ENCODE data around the gene RAE1. TPM values are rescaled to one million over a fixed set of nuclear protein-coding genes. Genes with fewer than 3 reads are reported as not detected.

The RAE1 gene
- total RNA-seq, 3 donors from 2014 or later: 13.8 to 26.9 (median 17.4) TPM

DNA sequence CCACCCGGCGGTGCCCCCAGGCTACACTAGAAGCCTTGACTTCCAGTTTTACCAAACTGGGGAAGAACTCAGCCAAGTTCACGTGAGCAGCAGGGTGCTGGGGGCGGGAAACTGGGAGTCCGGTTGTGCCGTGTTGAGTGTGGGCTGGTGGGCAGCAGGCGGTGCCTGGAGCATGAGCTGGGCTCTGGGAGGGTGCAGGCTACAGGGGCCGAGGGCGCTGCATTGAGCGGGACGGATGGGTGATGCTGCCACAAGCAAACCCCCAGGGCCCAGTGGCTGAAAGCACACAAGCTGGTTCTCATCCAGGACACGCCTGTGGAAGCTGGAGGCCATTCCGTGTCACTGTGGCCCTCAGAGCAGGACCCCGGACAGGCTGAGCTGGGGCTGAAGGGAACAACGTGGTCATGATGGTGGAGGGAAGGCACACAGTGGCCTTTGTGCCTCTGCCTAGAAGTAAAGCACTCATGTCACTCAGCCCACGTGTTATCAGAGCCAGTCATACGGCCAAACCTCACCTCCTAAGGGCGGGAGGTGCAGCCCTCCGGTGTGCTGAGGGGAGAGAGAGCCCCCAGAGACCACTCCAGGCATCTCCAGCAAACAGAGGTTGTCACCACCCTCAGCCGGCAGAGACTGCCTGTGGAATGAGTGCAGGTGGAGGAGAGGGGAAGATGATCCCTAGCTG lies 69.7 kb downstream of the RAE1 start:
- Histone ChIP-seq H3K9me3 (no peaks in the 10 kb centered on the region), H3K4me1 (no peaks in the 10 kb centered on the region), H3K27ac (no peak overlapping the region), H3K4me3 (no peak overlapping the region), H3K36me3 (no peaks in the 10 kb centered on the region), H3K27me3 (peaks cover 0 to 5% of the 10 kb centered on the region in 2 donors)
- intact Hi-C loops (cut with DNase I; ENCODE audit: low total_unique reads): no loop called here
- TF ChIP-seq CTCF (IDR thresholded peaks at IDR 0.05) (no peak), POLR2AphosphoS5 (IDR thresholded peaks at IDR 0.05) (no peak), POLR2A (IDR thresholded peaks at IDR 0.05) (no peak)
- no peak for DNase-seq (ENCODE audit: low spot score in 2 of 2)

- Histone ChIP-seq H3K9me3 (no peaks in the 10 kb centered on the region), H3K27me3 (no peaks in the 10 kb centered on the region), H3K36me3 (no peaks in the 10 kb centered on the region), H3K4me1 (no peaks in the 10 kb centered on the region), H3K4me3 (no peak overlapping the region), H3K27ac (no peak overlapping the region)
- TF ChIP-seq CTCF (IDR thresholded peaks at IDR 0.05) (no peak), POLR2A (IDR thresholded peaks at IDR 0.05) (no peak)
- intact Hi-C loops (cut with DNase I; ENCODE audit: low total_unique reads): no loop called here
- DNase-seq (ENCODE audit: low spot score in 2 of 2): no peak
Observed at GRCh38 chr20:57421253-57422220, 70.5 kb downstream of the RAE1 start.

DNA sequence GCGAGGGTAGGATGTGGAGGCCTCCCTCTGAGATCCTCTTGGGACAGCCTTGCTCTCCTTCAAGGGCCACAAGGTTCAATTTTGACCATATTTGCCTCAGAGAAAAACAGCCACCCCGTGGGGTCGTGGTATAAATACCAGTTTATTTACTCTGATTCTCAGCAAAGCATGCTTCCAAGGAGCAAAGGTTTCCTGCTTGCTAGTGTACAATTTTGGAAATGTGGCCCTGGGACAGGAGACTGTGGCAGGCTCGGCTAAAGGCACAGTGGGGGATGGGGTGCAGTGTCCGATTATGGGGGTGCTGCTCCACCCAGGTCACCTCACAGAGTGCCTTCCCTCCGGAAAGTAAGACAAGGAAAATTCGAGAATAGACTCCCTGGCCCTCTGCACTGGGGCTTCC lies 71.2 kb downstream of the RAE1 start:
- TF ChIP-seq POLR2A (IDR thresholded peaks at IDR 0.05) (no peak), POLR2AphosphoS5 (IDR thresholded peaks at IDR 0.05) (no peak), CTCF (IDR thresholded peaks at IDR 0.05) (no peak)
- Histone ChIP-seq H3K9me3 (no peaks in the 10 kb centered on the region), H3K36me3 (no peaks in the 10 kb centered on the region), H3K27me3 (no peaks in the 10 kb centered on the region), H3K4me1 (no peaks in the 10 kb centered on the region), H3K4me3 (no peak overlapping the region), H3K27ac (no peak overlapping the region)
- intact Hi-C loops (cut with DNase I; ENCODE audit: low total_unique reads): no loop called here
- no peak for DNase-seq (ENCODE audit: low spot score in 2 of 2)

- Histone ChIP-seq H3K27ac (no peak overlapping the region), H3K4me3 (no peak overlapping the region), H3K4me1 (no peaks in the 10 kb centered on the region), H3K27me3 (no peaks in the 10 kb centered on the region), H3K9me3 (no peaks in the 10 kb centered on the region), H3K36me3 (no peaks in the 10 kb centered on the region)
- DNase-seq (ENCODE audit: low spot score in 2 of 2): no peak
- TF ChIP-seq POLR2A (IDR thresholded peaks at IDR 0.05) (no peak), POLR2AphosphoS5 (IDR thresholded peaks at IDR 0.05) (no peak), CTCF (IDR thresholded peaks at IDR 0.05) (no peak)
- intact Hi-C loops (cut with DNase I; ENCODE audit: low total_unique reads): no loop called here
Observed at GRCh38 chr20:57425150-57426013, 74.3 kb downstream of the RAE1 start.

All from breast epithelium (tissue), 4 donors.